ENCODE data around the gene NFKBIE. TPM values are rescaled to one million over a fixed set of nuclear protein-coding genes. Genes with fewer than 3 reads are reported as not detected.

The NFKBIE gene
- total RNA-seq, 2 experiments from 2014 or later: 17.2 to 19.9 TPM

GRCh38 chr6:44217332-44218143 lies 47.8 kb downstream of the NFKBIE start:
- no peak overlapping the region for H3K4me3 Mint-ChIP-seq
- peaks cover 27% of the 10 kb centered on the region for H3K4me1 Mint-ChIP-seq
- no peak for ATAC-seq
- no peaks in the 10 kb centered on the region for H3K9me3 Mint-ChIP-seq (ENCODE audit: low read depth)
- intact Hi-C loops (cut with DNase I, micrococcal nuclease): no loop called here
- H3K27ac Mint-ChIP-seq: no peak overlapping the region
- no peaks in the 10 kb centered on the region for H3K36me3 Mint-ChIP-seq (ENCODE audit: low read depth)
- H3K27me3 Mint-ChIP-seq: peaks cover 3% of the 10 kb centered on the region
- POLR2A ChIA-PET: no interaction called here
- CTCF ChIA-PET: no interaction called here
- no peak for DNase-seq

DNA sequence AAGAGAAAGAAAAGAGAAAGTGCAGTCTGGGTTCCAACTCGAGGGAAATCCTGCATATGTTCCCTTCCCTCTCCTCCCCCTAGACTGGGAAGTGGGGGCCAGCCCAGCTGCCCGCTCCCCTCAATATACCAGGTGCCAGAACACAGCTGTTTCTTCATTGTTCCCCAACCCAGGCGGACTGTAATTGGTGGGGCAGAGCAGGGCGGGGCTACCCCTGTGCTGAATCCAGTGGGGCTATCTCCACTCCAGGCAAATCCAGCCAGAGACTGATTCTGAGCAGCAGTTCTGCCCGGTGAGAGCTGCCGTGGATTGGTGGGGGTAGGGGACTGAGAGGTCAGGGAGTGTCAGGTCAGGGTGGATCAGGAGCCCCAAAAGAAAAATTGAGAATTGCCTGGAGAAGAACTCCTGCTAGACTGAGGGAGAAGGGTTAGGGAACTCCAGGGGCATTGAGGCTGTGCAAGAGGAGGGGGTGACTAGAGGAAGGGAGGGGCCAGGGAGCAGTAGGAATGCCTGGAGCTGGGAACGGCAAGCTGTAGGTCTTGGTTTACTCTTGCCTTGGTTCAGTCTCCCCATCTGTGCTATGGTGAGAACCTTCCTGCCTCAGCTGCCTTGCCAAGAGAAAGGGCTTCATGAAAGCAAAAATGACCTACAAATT lies 48.5 kb downstream of the NFKBIE start, which contains the start of gene MYMX:
Gene MYMX (plus strand): TSS at position 250 of the 655 bp plus-strand sequence. CDS start 546 bp downstream, outside the sequence.
- CTCF ChIA-PET: no interaction called here
- Mint-ChIP-seq H3K27ac (no peak within 1 kb of the TSS), H3K36me3 (ENCODE audit: low read depth) (no peaks in the 10 kb centered on the region), H3K9me3 (ENCODE audit: low read depth) (no peaks in the 10 kb centered on the region), H3K4me1 (peaks cover 20% of the 10 kb centered on the region), H3K27me3 (peaks cover 3% of the 10 kb centered on the region), H3K4me3 (no peak within 1 kb of the TSS)
- no peak for ATAC-seq
- POLR2A ChIA-PET: no interaction called here
- intact Hi-C loops (cut with DNase I, micrococcal nuclease): no loop called here
- DNase-seq: no peak

DNA sequence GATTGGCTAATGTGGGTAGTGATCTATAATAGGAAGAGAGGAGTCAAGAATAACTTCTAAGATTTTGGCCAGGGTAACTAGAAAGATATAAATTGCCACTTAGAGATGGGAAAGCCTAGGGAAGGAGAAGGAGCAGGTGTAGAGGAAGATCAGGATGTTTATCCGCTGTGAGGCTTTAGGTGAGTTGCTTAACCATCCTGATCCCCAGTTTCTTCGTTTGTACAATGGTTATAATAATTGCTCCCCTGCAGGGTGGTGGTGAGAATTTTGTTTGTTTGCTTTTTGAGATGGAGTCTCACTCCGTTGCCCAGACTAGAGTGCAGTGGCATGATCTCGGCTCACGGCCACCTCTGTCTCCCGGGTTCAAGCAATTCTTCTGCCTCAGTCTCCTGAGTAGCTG lies 51.0 kb downstream of the NFKBIE start:
- no peak overlapping the region for H3K27ac Mint-ChIP-seq
- no peaks in the 10 kb centered on the region for H3K36me3 Mint-ChIP-seq (ENCODE audit: low read depth)
- H3K9me3 Mint-ChIP-seq (ENCODE audit: low read depth): no peaks in the 10 kb centered on the region
- no peak overlapping the region for H3K4me3 Mint-ChIP-seq
- intact Hi-C loops (cut with DNase I, micrococcal nuclease): no loop called here
- peaks cover 7% of the 10 kb centered on the region for H3K4me1 Mint-ChIP-seq
- ATAC-seq (no peak), DNase-seq (no peak)
- ChIA-PET CTCF (interaction anchor here (0.7 to 1.4 kb wide), 3 partner anchors 11 to 42 kb away, joined by 3 to 4 read pairs (median 4); no protein-coding TSS in a partner anchor), POLR2A (no interaction called here)
- H3K27me3 Mint-ChIP-seq: peaks cover 3% of the 10 kb centered on the region

GRCh38 chr6:44211284-44211683 lies 54.1 kb downstream of the NFKBIE start:
- Mint-ChIP-seq H3K27ac (no peak overlapping the region), H3K4me3 (no peak overlapping the region), H3K9me3 (ENCODE audit: low read depth) (no peaks in the 10 kb centered on the region), H3K36me3 (ENCODE audit: low read depth) (no peaks in the 10 kb centered on the region), H3K4me1 (no peaks in the 10 kb centered on the region), H3K27me3 (no peaks in the 10 kb centered on the region)
- CTCF ChIA-PET: no interaction called here
- POLR2A ChIA-PET: interaction anchor here (0.6 kb wide), 1 partner anchor 277 kb away, joined by 4 read pairs; no protein-coding TSS in a partner anchor
- ATAC-seq: no peak
- intact Hi-C loops (cut with DNase I, micrococcal nuclease): no loop called here
- no peak for DNase-seq

Other genes with a start within 250 kb of the NFKBIE start
- gene MRPL14, start 138.1 kb downstream of the NFKBIE start, total RNA-seq: 10 to 100 TPM; 29.5 to 43.3 TPM
- gene TMEM63B, start 138.0 kb downstream of the NFKBIE start, total RNA-seq: 10 to 100 TPM; 10.9 to 15.2 TPM
- 1 to 10 TPM; 1.2 to 1.3 TPM for gene CAPN11, start 106.7 kb downstream of the NFKBIE start, total RNA-seq
- gene MYMX, start 48.6 kb downstream of the NFKBIE start, total RNA-seq: not detected
- 10 to 100 TPM; 59.8 to 98.3 TPM for gene SLC29A1, start 42.0 kb downstream of the NFKBIE start, total RNA-seq
- 1,000 to 10,000 TPM; 2,120 to 2,263 TPM for gene HSP90AB1, start 18.4 kb downstream of the NFKBIE start, total RNA-seq
- gene SLC35B2, start 8.0 kb downstream of the NFKBIE start, total RNA-seq: 10 to 100 TPM; 14.1 TPM
- under 1 TPM in 1 of 2 experiments, not detected in 1; 0.09 TPM for gene TMEM151B, start 4.9 kb upstream of the NFKBIE start, total RNA-seq
- 10 to 100 TPM; 15.2 to 17.5 TPM for gene AARS2, start 47.8 kb upstream of the NFKBIE start, total RNA-seq
- gene SPATS1, start 77.1 kb upstream of the NFKBIE start, total RNA-seq: not detected
- gene CDC5L, start 122.2 kb upstream of the NFKBIE start, total RNA-seq: 10 to 100 TPM; 25.1 to 28.9 TPM

Data from activated CD4-positive, alpha-beta T cell treated with anti-CD3 and anti-CD28 coated beads for 36 hours (primary cell).